Measurements from ENCODE around the gene PTPRZ1. TPM values are rescaled to one million over a fixed set of nuclear protein-coding genes. Genes with fewer than 3 reads are reported as not detected.

The PTPRZ1 gene
- total RNA-seq, 4 donors from 2014 or later: 0.32 to 33.9 (median 11.8) TPM

- ATAC-seq (ENCODE audit: low FRiP score): no peak
- no peak for TF ChIP-seq CTCF (IDR thresholded peaks at IDR 0.05)
- no peak for DNase-seq (ENCODE audit: low spot score)
These were observed 2.2 kb downstream of the PTPRZ1 start for GRCh38 chr7:121875203-121875602.

GRCh38 chr7:121876656-121877500 is 3.9 kb downstream of the PTPRZ1 start:
- no peak for TF ChIP-seq CTCF (IDR thresholded peaks at IDR 0.05)
- no peak for ATAC-seq (ENCODE audit: low FRiP score)
- DNase-seq (ENCODE audit: low spot score): no peak

GRCh38 chr7:121878918-121879464 is 6.0 kb downstream of the PTPRZ1 start:
- TF ChIP-seq CTCF (IDR thresholded peaks at IDR 0.05): no peak
- ATAC-seq (ENCODE audit: low FRiP score): no peak
- no peak for DNase-seq (ENCODE audit: low spot score)

GRCh38 chr7:121879544-121879943 is 6.6 kb downstream of the PTPRZ1 start:
- no peak for ATAC-seq (ENCODE audit: low FRiP score)
- no peak for DNase-seq (ENCODE audit: low spot score)
- no peak for TF ChIP-seq CTCF (IDR thresholded peaks at IDR 0.05)

- TF ChIP-seq CTCF (IDR thresholded peaks at IDR 0.05): no peak
- ATAC-seq (ENCODE audit: low FRiP score): no peak
- no peak for DNase-seq (ENCODE audit: low spot score)
These were observed 9.8 kb downstream of the PTPRZ1 start for GRCh38 chr7:121882731-121883130.

GRCh38 chr7:121885166-121885920 is 12.4 kb downstream of the PTPRZ1 start:
- no peak for TF ChIP-seq CTCF (IDR thresholded peaks at IDR 0.05)
- DNase-seq (ENCODE audit: low spot score) (no peak), ATAC-seq (ENCODE audit: low FRiP score) (no peak)

All from omental fat pad (tissue), 4 donors.